ENCODE measurements around the gene PGLYRP1.

DNA sequence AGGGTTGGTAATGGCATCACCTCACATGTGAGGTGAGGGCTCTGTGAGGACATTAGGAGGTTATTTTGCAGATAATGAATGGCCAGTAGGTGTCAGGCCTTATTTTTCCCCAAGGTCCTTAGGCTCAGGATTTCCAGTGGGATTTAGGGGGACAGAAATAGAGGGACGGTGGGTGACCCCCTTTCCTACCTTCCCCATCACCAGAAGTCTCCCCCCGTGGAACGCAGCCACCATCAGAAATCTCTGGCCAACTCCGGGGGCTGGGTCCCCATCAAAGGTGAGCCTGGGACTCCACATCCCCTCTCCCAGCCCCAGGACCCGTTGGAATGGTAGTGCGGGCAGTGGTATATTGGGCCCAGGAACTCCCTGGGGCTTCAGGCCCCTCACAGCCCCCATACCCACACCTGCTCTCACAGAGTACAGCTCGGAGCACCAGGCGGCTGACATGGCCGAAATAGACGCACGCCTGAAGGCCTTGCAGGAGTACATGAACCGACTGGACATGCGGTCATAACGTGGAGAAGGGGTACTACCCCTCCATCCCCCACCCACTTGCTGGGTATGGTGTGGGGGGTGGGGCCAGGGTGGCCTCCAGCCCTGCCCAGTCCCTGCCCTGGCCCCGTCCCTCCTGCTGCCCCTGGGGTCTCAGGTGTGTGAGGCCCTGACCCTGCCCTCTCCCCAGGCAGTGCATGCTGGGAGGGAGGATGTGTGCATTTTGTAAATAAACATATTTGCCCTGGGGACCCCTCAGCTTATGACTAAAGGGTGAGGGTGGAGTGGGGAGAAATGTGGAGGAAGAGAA, 4.8 kb downstream of the PGLYRP1 start:
- TF ChIP-seq, protein P1, sequence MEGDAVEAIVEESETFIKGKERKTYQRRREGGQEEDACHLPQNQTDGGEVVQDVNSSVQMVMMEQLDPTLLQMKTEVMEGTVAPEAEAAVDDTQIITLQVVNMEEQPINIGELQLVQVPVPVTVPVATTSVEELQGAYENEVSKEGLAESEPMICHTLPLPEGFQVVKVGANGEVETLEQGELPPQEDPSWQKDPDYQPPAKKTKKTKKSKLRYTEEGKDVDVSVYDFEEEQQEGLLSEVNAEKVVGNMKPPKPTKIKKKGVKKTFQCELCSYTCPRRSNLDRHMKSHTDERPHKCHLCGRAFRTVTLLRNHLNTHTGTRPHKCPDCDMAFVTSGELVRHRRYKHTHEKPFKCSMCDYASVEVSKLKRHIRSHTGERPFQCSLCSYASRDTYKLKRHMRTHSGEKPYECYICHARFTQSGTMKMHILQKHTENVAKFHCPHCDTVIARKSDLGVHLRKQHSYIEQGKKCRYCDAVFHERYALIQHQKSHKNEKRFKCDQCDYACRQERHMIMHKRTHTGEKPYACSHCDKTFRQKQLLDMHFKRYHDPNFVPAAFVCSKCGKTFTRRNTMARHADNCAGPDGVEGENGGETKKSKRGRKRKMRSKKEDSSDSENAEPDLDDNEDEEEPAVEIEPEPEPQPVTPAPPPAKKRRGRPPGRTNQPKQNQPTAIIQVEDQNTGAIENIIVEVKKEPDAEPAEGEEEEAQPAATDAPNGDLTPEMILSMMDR (IDR thresholded peaks at IDR 0.05; ENCODE audit: insufficient read depth, low read depth, low read length): no peak
- TF ChIP-seq EZH2 (IDR thresholded peaks at IDR 0.05; ENCODE audit: insufficient read depth, low read length): no peak

Data from astrocyte (in vitro differentiated cells and primary cell).